GM10266 (cell line): ENCODE measurements around the gene CUTC.
A peak's percentile ranks its signal among the peaks of the same experiment; 100 is the strongest.

ENCODE experiments used
- DNase-seq: peaks from one replicate; pipeline ENCODE4 v3.0.0; 2012; ENCODE audit errors: extremely low spot score
- TF ChIP-seq, protein P1 (sequence below): IDR thresholded peaks from 2 replicates; pipeline ENCODE4 v1.5.1; 2012; ENCODE audit warnings: mild to moderate bottlenecking, low read depth; ENCODE audit not compliant: control insufficient read depth, insufficient read depth; ENCODE audit errors: missing control alignments

CUTC gene

DNA sequence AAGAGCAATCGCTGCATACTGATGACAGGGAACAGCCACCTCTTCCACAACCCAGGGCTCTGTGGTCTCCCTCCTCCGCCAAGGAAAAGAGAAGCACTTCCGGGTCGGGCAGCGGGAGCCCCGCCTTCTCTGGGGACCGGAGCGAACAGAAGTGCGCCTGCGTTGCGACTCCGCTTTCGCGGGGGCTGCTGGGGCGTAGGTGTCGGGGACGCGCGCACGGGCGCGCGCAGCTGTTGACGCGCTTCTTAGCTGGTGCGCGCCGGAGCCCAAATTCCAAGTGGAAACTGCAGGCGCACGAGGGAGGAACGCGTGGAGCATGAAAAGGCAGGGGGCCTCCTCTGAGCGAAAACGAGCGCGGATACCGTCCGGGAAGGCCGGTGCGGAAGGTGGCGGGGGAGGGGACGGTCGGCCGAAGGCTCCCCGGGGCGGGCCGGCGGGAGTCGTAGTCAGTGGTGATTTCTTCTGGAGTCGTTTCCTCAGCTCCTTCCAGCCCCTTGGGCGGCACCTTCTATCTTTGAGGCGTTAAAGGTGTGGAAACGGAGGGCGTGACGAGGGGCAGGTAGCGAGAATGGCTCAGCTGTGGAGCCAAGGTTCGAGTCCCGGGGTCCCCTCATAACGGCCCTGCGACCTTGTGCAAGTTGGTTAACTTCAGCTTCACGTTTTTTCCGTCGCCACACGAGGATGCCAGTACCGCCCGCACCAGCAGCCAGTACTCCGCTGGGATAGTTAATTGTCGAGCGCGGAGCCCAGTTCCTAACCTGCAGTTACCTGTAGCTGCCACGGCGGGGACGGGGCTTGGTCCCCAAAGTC lies at the start of gene CUTC, which contains the start of gene COX15:
Gene CUTC, plus strand, starts transcription at position 202 of the 810 bp plus-strand sequence. Its CDS starts 115 bp downstream, at position 317.
Gene COX15, minus strand, starts transcription at position 95 of the 810 bp plus-strand sequence. Its CDS starts 78 bp downstream, at position 17.
- TF ChIP-seq, protein P1, sequence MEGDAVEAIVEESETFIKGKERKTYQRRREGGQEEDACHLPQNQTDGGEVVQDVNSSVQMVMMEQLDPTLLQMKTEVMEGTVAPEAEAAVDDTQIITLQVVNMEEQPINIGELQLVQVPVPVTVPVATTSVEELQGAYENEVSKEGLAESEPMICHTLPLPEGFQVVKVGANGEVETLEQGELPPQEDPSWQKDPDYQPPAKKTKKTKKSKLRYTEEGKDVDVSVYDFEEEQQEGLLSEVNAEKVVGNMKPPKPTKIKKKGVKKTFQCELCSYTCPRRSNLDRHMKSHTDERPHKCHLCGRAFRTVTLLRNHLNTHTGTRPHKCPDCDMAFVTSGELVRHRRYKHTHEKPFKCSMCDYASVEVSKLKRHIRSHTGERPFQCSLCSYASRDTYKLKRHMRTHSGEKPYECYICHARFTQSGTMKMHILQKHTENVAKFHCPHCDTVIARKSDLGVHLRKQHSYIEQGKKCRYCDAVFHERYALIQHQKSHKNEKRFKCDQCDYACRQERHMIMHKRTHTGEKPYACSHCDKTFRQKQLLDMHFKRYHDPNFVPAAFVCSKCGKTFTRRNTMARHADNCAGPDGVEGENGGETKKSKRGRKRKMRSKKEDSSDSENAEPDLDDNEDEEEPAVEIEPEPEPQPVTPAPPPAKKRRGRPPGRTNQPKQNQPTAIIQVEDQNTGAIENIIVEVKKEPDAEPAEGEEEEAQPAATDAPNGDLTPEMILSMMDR = peak; percentile 28
- peak; percentile 89 for DNase-seq

- DNase-seq = no peak
Observed at GRCh38 chr10:99682752-99683151, 49.3 kb upstream of the CUTC start.

DNA sequence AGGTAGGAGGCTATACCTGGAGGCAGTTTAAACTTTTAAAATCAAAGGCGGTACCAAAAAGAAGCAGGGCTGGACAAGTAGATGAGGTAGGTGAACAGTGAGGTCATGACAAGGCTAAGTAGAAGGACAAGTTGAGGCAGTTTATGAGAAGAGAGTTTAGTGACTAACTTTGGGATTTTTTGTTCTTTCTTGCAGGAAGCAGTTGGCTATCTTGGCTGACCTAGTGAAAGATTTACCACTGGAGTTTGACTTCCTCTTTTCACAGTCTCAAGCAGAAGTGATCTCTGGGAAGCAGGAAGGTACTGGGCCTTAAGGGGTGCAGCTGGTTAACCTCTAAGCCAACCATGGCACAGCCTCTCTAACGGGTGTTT lies 46.5 kb upstream of the CUTC start:
- TF ChIP-seq, protein P1 = no peak
- DNase-seq = no peak

More at GRCh38 chr10:99682752-99683151, 49.3 kb upstream of the CUTC start:
- TF ChIP-seq, protein P1 = no peak

- TF ChIP-seq, protein P1 = no peak
- DNase-seq = no peak
Observed at GRCh38 chr10:99689461-99689860, 42.6 kb upstream of the CUTC start.

DNA sequence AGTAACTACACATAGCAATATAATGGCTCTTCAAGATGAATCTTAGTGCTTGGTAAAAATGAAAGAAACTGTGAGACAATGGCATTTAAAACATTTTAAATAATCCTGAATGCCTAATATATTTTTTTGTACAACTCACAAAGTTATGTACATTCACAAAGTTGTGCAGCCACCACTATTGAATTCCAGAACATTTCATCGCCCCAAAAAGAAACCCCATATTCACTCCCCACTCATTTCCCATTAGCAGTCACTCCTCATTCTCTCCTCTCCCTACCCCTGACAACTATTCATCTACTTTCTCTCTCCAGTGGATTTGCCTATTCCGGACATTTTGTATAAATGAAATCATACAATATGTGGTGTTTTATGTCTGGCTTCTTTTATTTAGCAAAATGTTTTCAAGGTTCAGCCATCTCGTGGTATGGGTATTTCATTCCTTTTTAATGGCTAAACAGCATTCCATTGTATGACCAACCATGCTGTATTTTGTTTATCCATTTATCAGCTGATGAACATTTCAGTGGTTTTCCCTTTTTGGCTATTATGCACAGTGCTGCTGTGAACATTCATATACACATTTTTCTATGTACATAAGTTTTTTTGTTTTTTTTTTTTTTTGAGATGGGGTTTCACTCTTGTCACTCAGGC lies 38.0 kb upstream of the CUTC start:
- no peak for DNase-seq

GRCh38 chr10:99695761-99696160 lies 36.3 kb upstream of the CUTC start:
- DNase-seq = no peak
- TF ChIP-seq, protein P1 = no peak

More for the DNA sequence above, 38.0 kb upstream of the CUTC start:
- TF ChIP-seq, protein P1 = no peak
